Ureter (tissue), 1 donor: Measurements from ENCODE around the gene LRFN4. TPM values are rescaled to one million over a fixed set of nuclear protein-coding genes. Genes with fewer than 3 reads are reported as not detected.

Source experiments
- DNase-seq: peaks from one replicate; pipeline ENCODE4 v3.0.0-alpha.2; 2020; ENCODE audit warnings: low spot score
- total RNA-seq: library from RNA; stranded (reverse); gene quantifications from one replicate; pipeline ENCODE4 v1.2.4, GENCODE V29; 2023
- donor health status: DM: yes; HTN: yes; CAD: no.

The LRFN4 gene
- total RNA-seq, 1 donor from 2014 or later, result 18.3 TPM

DNA sequence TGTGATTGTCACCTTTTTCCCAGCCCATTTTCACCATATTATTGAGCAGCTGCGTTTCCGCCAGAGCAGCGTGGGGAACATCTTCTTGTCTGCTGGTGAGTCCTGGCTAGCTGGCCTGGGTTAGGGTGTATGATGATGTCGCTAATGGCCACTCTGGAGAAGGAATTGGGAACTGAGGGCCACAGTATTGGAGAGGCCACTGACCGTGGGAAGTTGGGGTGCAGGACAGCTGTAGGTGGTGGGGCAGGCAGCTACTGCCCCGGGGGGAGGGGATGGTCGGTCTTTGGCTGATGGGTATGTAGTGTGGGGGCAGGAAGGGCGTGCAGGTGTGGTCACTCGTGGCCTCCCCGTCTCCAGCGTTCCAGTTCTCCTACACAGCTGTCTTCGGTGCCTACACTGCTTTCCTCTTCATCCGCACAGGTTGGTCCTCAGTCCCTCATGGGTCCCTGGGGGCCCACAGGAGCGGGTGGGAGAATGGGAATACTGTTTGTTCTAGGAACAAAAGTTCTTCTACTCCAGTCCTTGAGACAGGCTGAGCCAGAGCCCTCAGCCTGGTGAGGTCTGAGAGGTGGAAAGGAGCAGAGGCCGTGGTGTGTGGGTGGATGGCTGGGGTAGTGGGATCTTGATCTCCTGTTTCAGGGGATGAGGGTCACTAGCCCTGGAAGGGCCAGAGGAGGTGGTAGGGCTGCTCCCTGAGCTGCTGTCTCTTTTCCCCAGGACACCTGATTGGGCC is 11.6 kb upstream of the LRFN4 start:
- no peak for DNase-seq

DNA sequence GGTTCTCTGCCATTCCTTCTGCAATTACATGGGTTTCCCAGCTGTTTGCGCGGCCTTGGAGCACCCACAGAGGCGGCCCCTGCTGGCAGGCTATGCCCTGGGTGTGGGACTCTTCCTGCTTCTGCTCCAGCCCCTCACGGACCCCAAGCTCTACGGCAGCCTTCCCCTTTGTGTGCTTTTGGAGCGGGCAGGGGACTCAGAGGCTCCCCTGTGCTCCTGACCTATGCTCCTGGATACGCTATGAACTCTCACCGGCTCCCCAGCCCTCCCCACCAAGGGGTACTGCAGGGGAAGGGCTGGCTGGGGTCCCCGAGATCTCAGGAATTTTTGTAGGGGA is 11.0 kb upstream of the LRFN4 start:
- DNase-seq, result peak; percentile 39

DNA sequence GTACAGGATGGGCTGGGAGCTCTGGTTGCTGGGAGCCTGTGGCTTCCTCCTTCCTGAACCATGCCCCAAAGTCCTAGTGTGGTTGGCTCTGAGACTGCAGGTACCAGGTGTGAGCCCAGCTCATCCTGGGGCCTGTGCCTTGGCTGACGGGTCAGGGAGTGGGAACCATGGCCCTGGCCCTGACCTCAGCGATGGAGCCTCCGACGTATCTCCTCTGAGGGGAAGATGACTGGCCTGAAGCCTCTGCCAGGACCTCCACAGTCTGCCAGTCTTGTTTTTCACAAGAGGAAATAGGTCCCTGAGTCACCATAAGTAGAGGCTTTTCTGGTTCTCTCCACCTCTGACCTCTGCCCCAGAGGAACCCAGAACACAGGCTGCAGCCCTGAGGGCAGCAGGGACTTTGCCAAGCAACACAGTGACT is 10.2 kb upstream of the LRFN4 start:
- DNase-seq, result peak; percentile 34

DNA sequence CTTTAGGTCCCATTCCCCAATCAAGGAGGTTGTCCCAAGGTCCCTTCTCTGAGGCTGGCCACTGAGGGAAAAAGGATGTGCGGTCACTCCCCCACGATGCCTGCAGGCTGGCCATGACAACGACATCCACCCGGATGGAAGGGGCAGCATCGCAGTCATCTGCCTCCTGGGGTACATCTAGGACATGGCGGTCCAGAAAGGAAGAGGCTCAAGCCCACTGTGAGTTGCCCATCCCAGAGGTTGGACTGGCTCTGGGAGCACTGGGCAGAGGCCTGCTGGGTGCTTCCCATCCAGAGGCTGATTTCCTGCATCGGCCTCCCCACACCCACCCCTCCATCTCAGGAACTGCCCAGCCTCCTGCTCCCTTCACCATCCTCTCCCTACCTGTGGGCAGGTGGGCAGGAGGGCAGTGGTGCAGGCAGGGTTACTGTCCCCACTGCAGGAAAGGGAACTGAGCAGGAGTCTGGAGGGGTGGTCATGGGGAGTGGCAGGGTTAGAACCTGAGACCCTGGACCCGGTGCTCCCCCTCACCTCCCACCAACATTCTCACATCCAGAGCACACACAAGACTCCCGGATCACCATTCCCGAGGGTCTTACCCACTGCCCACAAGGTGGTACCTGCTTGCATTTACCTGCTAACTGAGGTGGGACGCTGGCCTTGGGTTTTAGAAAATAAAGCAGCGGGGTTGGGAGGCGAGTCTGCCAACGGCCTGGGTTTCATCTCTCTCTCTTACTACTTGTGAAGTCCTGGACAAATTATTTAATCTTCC is 9.2 kb upstream of the LRFN4 start:
- peak; percentile 38 for DNase-seq

DNA sequence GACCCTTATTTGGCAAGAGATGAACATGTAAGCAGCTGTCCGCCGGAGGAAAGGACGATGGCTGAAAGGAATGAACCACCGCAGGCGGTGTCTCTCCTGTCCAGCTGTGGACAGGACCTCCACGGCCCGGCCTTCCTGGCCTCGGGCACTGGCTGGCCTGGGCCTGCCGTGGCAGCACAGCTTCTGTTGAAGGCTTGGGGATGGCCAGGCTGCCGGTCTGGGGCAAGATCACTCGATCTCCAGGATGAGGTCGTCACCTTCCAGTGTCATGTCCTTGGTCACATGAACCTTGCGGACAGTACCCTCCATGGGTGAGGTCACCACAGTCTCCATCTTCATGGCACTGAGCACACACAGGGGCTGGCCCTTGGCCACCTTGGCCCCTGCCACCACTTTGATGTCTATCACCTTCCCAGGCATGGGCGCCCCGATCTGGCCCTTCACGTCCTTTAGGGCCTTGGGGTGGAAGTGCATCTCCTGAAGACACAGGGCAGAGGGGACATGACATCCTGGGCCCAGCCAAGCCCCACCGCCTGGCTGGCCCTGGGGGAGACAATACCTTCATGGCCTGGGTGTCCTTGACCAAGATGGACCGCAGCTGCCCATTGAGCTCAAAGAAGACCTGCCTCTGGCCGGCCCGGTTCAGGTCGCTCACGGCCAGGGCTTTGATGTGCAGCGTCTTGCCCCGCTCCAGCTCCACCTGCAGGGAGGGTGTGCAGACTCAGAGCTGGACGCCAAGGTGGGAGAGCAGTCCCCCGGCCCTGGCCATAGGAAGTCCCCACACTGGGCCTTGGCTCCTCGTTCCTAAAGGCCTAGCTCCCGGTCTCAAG is 8.0 kb upstream of the LRFN4 start:
- peak; percentile 37 for DNase-seq

DNA sequence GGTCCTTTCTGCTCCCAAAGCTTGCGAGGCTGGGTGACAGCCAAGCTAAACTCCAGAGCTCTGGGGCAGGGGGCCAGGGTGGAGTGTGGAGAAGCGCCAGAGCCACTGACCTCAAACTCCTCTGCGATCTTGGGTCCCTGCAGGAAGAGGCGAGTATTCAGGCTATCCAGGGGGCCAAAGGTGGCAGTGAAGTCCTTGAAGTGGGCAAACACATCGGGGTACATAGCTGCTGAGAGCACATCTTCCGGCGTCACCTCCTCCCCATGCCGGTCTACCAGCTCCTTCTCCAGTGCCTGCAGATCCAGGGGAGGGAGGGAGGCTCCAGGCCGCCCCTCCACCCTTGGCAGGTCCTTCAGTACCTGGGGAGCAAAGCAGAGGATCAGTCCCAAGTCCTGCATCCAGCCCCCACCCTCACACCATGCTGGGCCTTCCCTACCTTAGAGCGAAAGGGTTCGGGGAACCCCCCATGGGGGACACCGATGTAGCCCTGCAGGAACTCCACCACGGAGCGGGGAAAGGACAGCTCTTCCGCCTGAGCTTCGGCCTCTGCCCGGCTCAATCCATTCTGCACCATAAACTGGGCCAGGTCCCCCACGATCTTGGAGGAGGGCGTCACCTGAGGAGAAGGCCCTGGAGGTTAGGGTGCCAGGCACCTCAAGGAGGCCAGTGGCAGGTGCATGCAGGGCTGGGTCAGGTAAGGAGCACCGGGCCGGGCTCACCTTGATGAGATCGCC is 7.2 kb upstream of the LRFN4 start:
- DNase-seq, result no peak

DNA sequence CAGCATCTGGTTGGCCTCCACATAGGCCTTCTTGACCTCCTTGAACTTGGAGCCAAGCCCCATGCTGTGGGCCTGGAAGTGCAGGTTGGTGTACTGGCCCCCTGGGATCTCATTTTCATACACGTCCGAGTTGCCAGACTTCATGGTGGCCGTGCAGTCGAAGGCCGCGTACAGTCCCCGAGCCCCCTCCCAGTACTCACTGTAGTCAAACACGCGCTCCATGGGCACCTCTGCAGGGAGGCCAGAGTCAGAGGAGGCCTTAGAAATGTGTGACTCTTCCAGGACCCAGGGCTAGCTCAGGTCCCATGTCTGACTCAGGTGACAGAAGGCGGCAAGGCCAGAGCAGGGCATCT is 6.7 kb upstream of the LRFN4 start:
- no peak for DNase-seq

DNA sequence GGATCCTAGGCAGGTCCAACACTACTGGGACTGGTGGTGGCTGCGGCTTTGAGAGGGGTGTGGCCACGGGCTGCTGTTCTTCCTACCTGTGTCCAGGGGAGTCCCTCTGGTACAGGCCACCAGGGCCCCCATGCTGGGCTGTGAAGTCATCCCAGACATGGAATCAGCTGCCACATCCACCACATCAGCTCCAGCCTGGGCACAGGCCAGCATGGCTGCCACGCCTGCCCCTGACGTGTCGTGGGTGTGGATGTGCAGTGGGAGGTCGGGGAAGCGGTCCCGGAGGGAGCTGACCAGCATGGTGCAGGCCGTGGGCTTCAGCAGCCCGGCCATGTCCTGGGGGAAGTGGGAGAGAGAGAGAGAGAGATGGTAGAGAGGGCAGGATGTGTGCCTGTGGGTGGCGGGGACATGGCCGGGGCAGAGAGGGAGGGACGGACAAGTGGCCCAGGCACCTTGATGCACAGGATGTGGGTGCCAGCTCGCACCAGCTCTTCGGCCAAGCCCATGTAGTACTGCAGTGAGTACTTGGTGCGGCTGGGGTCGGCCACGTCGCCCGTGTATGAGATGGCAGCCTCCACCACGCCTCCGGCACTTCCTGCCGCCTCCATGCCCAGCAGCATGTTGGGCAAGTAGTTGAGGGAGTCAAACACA is 6.2 kb upstream of the LRFN4 start:
- DNase-seq, result no peak

DNA sequence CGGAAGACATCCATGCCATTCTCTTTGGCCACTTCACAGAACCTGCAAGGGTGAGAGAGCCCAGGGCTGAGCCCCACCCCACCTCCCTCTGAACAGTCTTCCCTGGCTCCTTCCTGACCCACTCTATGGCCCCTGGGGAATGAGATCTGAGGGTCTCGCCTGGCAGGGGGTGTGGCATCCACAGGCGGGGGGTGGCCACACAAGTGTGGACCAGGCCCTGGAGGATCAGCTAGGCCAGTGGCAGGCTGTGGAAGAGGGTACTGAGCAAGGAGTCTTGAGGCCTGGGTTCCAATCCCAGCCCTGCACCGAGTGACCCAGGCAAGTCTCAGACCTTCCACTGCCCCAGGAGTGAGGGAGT is 5.6 kb upstream of the LRFN4 start:
- DNase-seq, result no peak

DNA sequence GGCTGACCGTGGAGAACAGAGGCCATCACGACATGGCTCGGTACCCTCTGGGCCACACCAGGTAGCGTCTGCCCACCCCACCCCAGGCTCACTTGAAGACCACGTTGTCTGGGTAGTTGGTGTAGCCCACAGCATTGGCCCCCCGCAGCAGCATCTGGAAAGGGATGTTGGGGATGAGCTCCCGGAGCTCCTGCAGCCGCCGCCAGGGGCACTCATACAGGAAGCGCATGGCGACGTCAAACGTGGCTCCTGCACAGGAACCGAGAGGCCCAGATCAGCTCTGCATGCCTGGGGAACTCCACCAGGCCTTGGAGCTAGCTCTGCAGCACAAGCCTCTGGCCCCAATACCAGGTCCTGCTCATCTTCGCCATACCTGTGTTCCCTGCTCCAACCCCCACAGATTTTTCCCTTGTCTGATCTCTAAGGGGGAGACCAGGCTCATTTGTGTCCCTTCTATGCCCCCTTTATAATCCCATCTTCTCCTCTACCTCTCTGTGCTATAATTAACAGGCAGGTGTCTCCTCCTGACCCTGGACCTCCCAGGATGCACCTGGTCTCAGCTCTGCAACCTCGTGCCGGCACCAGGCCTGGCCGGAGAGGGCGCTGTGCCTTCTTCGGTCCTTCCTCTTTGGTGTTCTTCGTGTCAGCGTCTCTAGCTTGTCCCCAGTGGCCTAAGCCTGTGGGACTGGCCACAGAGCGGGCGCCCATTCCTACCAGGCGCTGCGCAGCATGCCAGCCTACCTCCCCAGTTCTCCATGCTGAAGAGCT is 5.0 kb upstream of the LRFN4 start:
- DNase-seq, result no peak

DNA sequence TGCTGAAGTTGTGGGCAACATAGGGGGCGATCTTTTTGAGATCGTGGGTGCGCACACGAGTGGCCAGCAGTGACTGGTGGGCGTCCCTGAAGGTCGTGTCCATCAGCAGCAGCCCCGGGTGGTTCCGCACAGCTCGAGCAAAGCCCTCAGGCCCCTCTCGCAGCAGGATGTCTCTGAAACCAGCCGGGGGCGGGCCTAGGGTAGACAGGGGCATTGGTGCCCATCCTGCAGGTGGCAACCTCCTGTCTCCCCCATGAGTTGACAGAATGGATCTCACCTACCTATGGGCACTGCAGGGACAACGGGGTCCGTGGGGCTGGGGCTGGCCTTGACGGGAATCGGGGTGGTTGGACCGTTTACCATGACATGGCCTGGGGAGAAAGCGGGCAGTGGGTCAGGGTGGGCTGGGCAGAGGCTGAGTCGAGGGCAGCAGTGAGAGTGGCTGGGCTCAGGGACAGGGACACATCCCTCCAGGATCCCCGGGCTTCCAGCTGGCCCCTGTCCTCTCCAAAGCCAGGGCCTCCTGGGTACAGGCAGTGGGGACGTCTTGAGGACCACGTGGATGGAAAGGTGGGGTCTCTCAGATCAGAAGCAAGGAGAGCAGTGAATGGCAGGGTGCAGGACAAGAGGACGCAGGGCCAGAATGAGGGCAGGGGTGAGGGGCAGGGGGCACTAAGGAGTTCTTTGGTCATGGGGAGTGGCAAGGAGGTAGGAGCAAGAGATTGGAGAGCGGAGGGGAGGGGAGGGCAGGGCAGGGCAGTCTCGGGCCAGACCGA is 4.2 kb upstream of the LRFN4 start:
- DNase-seq, result no peak

DNA sequence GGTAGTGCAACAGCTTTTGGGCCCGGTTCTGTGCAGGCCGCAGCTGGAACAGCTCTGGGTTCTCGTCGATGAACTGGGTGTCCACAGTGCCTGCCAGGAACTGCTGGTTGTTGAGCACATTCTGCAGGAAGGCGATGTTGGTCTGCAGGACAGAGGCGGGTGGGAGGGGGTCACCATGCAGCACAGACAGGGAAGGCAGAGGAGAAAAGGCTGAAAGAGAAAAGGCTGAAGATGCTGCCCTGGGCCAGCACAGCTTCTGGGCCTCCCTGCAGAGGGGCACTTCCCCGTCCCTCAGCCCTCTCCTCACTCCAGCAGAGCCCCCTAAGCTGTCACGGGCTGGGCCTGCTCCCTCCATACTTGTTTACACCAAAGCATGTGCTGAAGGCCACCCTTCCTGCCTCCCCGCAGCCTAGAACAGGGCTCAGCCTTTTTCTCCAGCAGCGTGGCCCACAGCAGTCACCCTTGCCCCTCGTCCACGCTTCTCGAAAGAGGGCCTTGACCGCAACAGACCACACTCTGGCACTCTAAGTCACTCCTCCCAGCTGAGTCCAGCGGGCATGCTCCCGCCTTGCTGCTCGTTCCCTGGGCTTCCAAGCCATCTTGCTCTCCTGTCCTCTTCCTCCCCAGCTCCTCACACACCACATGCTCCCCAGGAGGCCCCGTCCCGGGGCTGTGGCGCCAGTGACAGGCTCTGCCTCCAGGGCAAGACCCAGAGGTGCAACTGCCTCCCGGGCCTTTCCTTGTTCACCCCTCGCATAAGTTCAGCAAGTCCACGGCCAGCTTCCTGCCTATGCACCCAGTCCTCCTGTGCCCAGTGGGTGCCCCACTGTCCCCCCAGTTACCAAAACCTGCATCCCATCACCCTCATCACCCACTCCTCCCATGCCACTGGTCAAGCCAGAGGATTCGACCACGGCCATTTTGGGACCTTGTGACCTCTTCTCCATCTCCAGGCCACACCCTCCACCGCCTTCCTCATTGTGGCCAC is 3.3 kb upstream of the LRFN4 start:
- no peak for DNase-seq

DNA sequence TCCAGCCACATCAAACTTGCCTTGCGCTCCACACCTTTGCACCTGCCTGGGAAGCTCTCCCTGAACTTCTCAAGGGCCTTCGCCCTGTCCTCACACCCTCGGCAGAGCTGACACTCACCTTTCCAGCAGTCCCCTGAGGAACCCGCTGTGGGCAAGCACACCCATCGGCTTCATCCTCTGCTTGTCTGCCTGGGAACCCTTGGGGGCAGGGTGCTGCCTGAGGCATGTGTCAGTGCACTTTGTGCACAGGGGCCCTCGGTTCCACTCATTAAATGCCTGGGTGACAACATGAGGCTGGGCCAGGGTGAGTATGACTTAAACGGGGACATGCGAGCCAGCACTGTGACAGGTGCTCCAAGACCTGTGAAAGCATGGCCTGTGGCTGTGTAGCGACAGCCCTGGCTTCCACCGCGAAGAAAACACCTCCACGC is 2.6 kb upstream of the LRFN4 start:
- DNase-seq, result no peak

DNA sequence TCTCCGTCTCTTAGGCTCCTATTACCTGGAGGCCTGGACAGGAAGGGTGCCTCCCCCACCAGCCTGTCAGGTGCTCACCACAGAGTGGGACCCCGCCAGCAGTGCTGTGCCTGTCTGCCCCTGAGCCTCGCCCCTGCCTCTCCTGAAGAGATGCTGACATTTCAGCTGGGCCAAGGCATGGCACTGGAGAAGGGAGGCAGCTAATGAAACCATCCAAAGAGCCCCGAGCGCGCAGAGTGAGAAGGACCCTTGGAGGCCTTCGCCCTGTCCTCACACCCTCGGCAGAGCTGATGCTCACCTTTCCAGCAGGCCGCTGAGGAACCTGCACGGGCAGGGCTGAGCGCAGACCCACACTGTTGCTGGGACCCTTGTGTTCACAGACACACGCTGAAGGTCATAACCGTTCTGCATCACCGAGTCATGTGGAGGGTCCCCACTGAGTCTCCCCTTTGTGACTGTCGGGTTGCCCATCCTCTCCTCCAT is 2.1 kb upstream of the LRFN4 start:
- DNase-seq, result no peak

DNA sequence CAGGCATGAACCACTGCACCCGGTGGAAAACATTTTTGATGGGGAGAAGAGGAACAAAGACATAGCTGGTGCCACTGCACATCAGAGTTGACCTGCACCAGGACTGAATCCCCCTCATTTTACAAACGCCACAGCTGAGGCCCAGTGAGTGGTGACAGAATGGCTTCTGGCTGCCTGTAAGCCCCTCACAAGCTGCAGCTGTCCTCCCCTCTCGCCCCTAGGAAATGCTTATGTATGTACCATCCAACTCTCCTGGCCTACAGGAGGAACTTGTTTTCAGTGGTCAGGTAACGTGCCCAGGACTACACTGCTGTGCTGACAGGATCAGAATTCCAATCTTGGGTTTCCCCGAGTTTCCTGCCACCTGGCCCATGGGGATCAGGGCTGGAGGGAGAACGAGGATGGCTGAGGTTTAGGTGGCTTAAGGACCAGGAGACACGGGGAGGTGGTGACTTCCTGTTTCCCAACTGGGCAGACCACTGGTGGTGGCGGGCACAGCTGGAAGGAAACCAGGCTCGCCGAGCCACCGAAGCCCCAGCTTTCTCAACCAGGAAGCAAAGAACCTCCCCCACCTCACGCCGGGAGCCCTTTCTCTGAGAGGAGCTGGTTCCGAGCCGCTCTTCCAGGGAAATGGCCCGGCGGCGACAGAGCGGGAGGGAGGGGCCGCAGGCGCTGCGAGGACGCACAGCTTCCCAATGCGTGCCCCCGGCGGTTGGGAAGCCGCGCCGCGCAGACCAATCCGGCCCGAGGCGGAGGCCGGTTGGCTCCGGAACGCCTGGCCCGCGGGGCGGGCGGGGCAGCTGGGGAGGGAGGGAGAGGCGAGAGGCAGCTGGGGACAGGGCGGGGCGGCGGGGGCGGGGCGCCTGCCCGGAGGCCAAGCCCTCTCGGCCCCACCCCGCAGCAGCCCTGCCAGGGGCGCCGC is 1.0 kb upstream of the LRFN4 start:
- DNase-seq, result peak; percentile 95

DNA sequence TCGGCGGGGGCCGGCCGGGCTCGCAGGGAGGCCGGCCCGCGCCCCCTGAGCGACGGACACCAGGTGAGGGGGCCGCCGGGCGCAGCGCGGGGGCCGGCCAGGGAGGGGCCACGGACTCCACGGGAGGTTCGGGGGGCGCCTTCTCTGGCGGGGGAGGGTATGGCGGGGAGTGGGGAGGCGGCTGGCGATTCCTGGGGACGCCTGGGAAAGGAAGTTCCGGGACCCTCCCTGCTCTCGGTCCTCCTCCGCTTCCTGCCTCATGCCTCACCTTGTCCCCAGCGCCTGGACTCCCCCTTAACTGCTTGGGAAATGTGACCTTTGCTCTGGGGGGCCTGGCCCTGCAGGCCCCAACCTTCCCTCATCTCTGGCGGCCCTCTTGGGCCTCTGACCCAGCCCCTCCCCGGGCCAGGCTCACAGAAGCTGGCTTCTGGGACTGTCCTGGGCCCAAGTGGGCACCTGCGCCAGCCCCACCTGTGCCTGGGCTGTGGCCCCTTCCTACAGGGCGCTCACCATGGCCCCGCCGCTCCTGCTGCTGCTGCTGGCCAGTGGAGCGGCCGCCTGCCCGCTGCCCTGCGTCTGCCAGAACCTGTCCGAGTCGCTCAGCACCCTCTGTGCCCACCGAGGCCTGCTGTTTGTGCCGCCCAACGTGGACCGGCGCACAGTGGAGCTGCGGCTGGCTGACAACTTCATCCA is 516 bp downstream of the LRFN4 start:
- DNase-seq, result no peak

DNA sequence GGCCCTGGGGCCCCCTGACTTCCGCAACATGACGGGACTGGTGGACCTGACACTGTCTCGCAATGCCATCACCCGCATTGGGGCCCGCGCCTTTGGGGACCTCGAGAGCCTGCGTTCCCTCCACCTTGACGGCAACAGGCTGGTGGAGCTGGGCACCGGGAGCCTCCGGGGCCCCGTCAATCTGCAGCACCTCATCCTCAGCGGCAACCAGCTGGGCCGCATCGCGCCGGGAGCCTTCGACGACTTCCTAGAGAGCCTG is 992 bp downstream of the LRFN4 start:
- DNase-seq, result no peak
